Ovary (tissue), 9 donors: ENCODE data around the gene GFRA1. TPM values are rescaled to one million over a fixed set of nuclear protein-coding genes. Genes with fewer than 3 reads are reported as not detected.

Experiments
- DNase-seq, 5 donors: peaks; one replicate each; pipeline ENCODE4 v3.0.0-alpha.2; 2019 to 2020
- H3K27ac ChIP-seq, 2 donors: fragments of 200-600 bp; one replicate each; pipeline versions ENCODE4 v1.5.1 to v1.8.0; 2019 to 2022
- H3K27me3 ChIP-seq: fragments of 200-600 bp; one replicate; pipeline ENCODE4 v1.8.0; 2022
- H3K36me3 ChIP-seq: fragments of 200-600 bp; sonication (generic); one replicate; pipeline ENCODE4 v1.5.1; 2019
- H3K4me1 ChIP-seq: one replicate; pipeline ENCODE4 v1.8.1; 2013; ENCODE audit warnings: mild to moderate bottlenecking, moderate library complexity; ENCODE audit not compliant: insufficient read depth
- H3K4me3 ChIP-seq: fragments of 200-600 bp; sonication (generic); one replicate; pipeline ENCODE4 v1.5.1; 2017
- H3K9me3 ChIP-seq, 2 donors: fragments of 200-600 bp in 1 of 2; sonication (generic) in 1 of 2; one replicate each; pipeline versions ENCODE4 v1.5.1 to v1.8.1; 2013 to 2019; ENCODE audit warnings: mild to moderate bottlenecking in 1 of 2, moderate library complexity in 1 of 2
- EP300 ChIP-seq: sonication (generic); formaldehyde crosslinking; IDR thresholded peaks from one replicate; pipeline ENCODE4 v1.6.1; 2017; ENCODE audit warnings: antibody characterized with exemption
- POLR2A ChIP-seq: fragments of 450-650 bp; IDR thresholded peaks from one replicate; pipeline ENCODE4 v1.6.1; 2017; ENCODE audit warnings: antibody characterized with exemption, mild to moderate bottlenecking, moderate library complexity
- WGBS, 3 donors: extraction: QIAGEN DNeasy Blood & Tissue Kit in 1 of 3; methylation state at CpG; one replicate each; pipeline versions ENCODE4 v1.1.5 to v1.1.7; 2013 to 2017; 5-methylcytosine and 5-hydroxymethylcytosine counted together
- intact Hi-C, 4 donors: fragments of 100-400 bp; cut with DNase I; formaldehyde crosslinking; loops; one replicate each; pipeline versions ENCODE4 v1.11.0 to v1.15.1; 2022 to 2023
- polyA plus RNA-seq, 2 donors: library from polyadenylated mRNA; stranded (reverse); fragments of 200-250 nt in 1 of 2; fragments of 350-450 nt in 1 of 2; fragmentation: Illumina TruSeq in 1 of 2; extraction: RNeasy Lipid Tissue Mini Kit (QIAGEN cat#74804) in 1 of 2; gene quantifications; one replicate each; pipeline ENCODE4 v1.2.3, GENCODE V29; 2013 to 2014
- total RNA-seq, 7 donors: library from RNA; depleted of rRNA in 2 of 7; stranded (reverse); fragments of >200 nt in 2 of 7; fragmentation: NEBNext Ultra II Directional in 3 of 7; extraction: Animal tissue kit (Norgen Biotek cat#: 25700) in 3 of 7; gene quantifications; one replicate each; pipeline versions ENCODE4 v1.1.0 to v1.2.4, GENCODE V29; 2016 to 2023
- TF ChIP-seq, protein P1 (sequence below), 3 donors: fragments of 450-650 bp in 2 of 3; fragments of 200-600 bp in 1 of 3; IDR thresholded peaks; one replicate each; pipeline versions ENCODE4 v1.5.1 to v1.8.0; 2016 to 2022; ENCODE audit warnings: antibody characterized with exemption in 3 of 3, mild to moderate bottlenecking in 1 of 3
- donor health status: DM: no; HTN: no; CAD: no; lungs with moderate emphysema.
- donor health status: DM: no; HTN: no; CAD: no.
- donor health status: Bipolar disorder and iron deficiency.
- donor health status: DM: yes; HTN: yes; CAD: no.
- donor health status: DM: no; HTN: no; CAD: no.
- donor health status: DM: yes; HTN: yes; CAD: no.

The GFRA1 gene
- total and polyA plus RNA-seq, 9 donors = 3.1 to 28.4 (median 11.8) TPM

GRCh38 chr10:116175231-116175630, 97.8 kb downstream of the GFRA1 start:
- H3K4me1 ChIP-seq = peaks cover 2% of the 10 kb centered on the region
- intact Hi-C loops = no loop called here
- no peak for DNase-seq
- TF ChIP-seq, protein P1, sequence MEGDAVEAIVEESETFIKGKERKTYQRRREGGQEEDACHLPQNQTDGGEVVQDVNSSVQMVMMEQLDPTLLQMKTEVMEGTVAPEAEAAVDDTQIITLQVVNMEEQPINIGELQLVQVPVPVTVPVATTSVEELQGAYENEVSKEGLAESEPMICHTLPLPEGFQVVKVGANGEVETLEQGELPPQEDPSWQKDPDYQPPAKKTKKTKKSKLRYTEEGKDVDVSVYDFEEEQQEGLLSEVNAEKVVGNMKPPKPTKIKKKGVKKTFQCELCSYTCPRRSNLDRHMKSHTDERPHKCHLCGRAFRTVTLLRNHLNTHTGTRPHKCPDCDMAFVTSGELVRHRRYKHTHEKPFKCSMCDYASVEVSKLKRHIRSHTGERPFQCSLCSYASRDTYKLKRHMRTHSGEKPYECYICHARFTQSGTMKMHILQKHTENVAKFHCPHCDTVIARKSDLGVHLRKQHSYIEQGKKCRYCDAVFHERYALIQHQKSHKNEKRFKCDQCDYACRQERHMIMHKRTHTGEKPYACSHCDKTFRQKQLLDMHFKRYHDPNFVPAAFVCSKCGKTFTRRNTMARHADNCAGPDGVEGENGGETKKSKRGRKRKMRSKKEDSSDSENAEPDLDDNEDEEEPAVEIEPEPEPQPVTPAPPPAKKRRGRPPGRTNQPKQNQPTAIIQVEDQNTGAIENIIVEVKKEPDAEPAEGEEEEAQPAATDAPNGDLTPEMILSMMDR (IDR thresholded peaks at IDR 0.05) = no peak
- TF ChIP-seq EP300 (no peak), POLR2A (no peak)
- no peak overlapping the region for H3K4me3 ChIP-seq
- H3K36me3 ChIP-seq = no peaks in the 10 kb centered on the region
- H3K27me3 ChIP-seq = no peaks in the 10 kb centered on the region
- no peaks in the 10 kb centered on the region for H3K9me3 ChIP-seq
- 86 to 87% (median 87%) methylated on average over 8 of the region's 8 CpGs for WGBS, 3 donors
- H3K27ac ChIP-seq = no peak overlapping the region

DNA sequence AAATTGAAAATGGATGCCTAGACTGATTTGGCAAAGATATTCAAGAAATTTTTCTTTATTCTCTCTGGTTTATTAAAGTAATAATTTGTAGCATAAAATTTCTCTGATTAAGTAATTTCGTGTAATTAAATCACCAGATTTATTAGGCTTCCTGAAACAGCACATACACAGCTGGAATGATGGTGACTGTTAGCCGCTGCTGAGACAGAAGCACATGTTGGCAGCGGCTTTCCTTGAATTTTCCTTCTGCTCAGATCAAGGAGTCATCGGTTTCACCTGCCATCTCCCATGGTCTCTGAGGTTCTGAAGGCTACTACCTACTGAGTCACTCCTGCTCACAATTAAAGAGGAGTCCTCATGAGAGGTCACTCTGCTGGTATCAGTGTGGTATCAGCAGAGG, 101.5 kb downstream of the GFRA1 start:
- no peaks in the 10 kb centered on the region for H3K36me3 ChIP-seq
- no peak for DNase-seq
- no peak overlapping the region for H3K4me3 ChIP-seq
- TF ChIP-seq EP300 (no peak), POLR2A (no peak)
- TF ChIP-seq, protein P1 (IDR thresholded peaks at IDR 0.05) = no peak
- intact Hi-C loops = no loop called here
- WGBS, 3 donors = 88 to 89% (median 88%) methylated on average over 4 of the region's 4 CpGs
- H3K9me3 ChIP-seq = no peaks in the 10 kb centered on the region
- H3K27me3 ChIP-seq = no peaks in the 10 kb centered on the region
- H3K4me1 ChIP-seq = no peaks in the 10 kb centered on the region
- H3K27ac ChIP-seq = no peak overlapping the region

- no peaks in the 10 kb centered on the region for H3K9me3 ChIP-seq
- intact Hi-C loops = no loop called here
- H3K36me3 ChIP-seq = no peaks in the 10 kb centered on the region
- no peak overlapping the region for H3K27ac ChIP-seq
- H3K27me3 ChIP-seq = no peaks in the 10 kb centered on the region
- TF ChIP-seq POLR2A (no peak), EP300 (no peak)
- TF ChIP-seq, protein P1 (IDR thresholded peaks at IDR 0.05) = no peak
- H3K4me3 ChIP-seq = no peak overlapping the region
- 9 to 22% (median 10%) methylated on average over 2 of the region's 2 CpGs for WGBS, 3 donors
- no peak for DNase-seq
- H3K4me1 ChIP-seq = no peaks in the 10 kb centered on the region
Measured at GRCh38 chr10:116170815-116171250, 102.2 kb downstream of the GFRA1 start.

GRCh38 chr10:116169782-116170445, 103.1 kb downstream of the GFRA1 start:
- 93 to 96% (median 95%) methylated on average over 3 of the region's 3 CpGs for WGBS, 3 donors
- intact Hi-C loops = no loop called here
- H3K9me3 ChIP-seq = no peaks in the 10 kb centered on the region
- TF ChIP-seq EP300 = no peak
- TF ChIP-seq, protein P1 (IDR thresholded peaks at IDR 0.05) = no peak
- TF ChIP-seq POLR2A = no peak
- H3K27ac ChIP-seq = no peak overlapping the region
- no peak overlapping the region for H3K4me3 ChIP-seq
- H3K4me1 ChIP-seq = no peaks in the 10 kb centered on the region
- H3K36me3 ChIP-seq = no peaks in the 10 kb centered on the region
- H3K27me3 ChIP-seq = no peaks in the 10 kb centered on the region
- DNase-seq = no peak
